ENCODE results near the gene URAD.

URAD gene

GRCh38 chr13:27969866-27970229, 18.6 kb downstream of the URAD start:
- no peak for TF ChIP-seq CTCF (conservative IDR thresholded peaks at IDR 0.05; ENCODE audit: low read length)
- H3K4me3 ChIP-seq (ENCODE audit: low read length): no peak overlapping the region
- DNase-seq (ENCODE audit: low read depth): no peak

GRCh38 chr13:27969082-27969865, 19.2 kb downstream of the URAD start, which contains the start of gene CDX2:
TSS of gene CDX2 (minus strand) at chr13:27969315. CDS start at chr13:27969006, 309 bp downstream.
- TF ChIP-seq CTCF (conservative IDR thresholded peaks at IDR 0.05; ENCODE audit: low read length): no peak
- DNase-seq (ENCODE audit: low read depth): no peak

GRCh38 chr13:27968316-27969081, 20.0 kb downstream of the URAD start:
- no peak overlapping the region for H3K4me3 ChIP-seq (ENCODE audit: low read length)
- no peak for TF ChIP-seq CTCF (conservative IDR thresholded peaks at IDR 0.05; ENCODE audit: low read length)

More at GRCh38 chr13:27969082-27969865, 19.2 kb downstream of the URAD start, which contains the start of gene CDX2:
- H3K4me3 ChIP-seq (ENCODE audit: low read length): no peak within 1 kb of the TSS

GRCh38 chr13:27967736-27968315, 20.7 kb downstream of the URAD start:
- no peak overlapping the region for H3K4me3 ChIP-seq (ENCODE audit: low read length)
- no peak for DNase-seq (ENCODE audit: low read depth)
- no peak for TF ChIP-seq CTCF (conservative IDR thresholded peaks at IDR 0.05; ENCODE audit: low read length)

More at GRCh38 chr13:27968316-27969081, 20.0 kb downstream of the URAD start:
- no peak for DNase-seq (ENCODE audit: low read depth)

- DNase-seq (ENCODE audit: low read depth): no peak
- no peak for TF ChIP-seq CTCF (conservative IDR thresholded peaks at IDR 0.05; ENCODE audit: low read length)
- no peak overlapping the region for H3K4me3 ChIP-seq (ENCODE audit: low read length)
Measured at GRCh38 chr13:27967203-27967735, 21.2 kb downstream of the URAD start.

- no peak overlapping the region for H3K4me3 ChIP-seq (ENCODE audit: low read length)
- no peak for TF ChIP-seq CTCF (conservative IDR thresholded peaks at IDR 0.05; ENCODE audit: low read length)
- DNase-seq (ENCODE audit: low read depth): no peak
Measured at GRCh38 chr13:27966641-27967202, 21.8 kb downstream of the URAD start.
